HepG2 (cell line): Measurements from ENCODE around the gene CNPY4.

Source experiments
- ATF3 ChIP-seq: sonication (generic); formaldehyde crosslinking; IDR thresholded peaks from 2 replicates; pipeline ENCODE4 v1.4.0; 2020; ENCODE audit warnings: missing genetic modification reagents
- CTCF ChIP-seq: sonication (generic); formaldehyde crosslinking; IDR thresholded peaks from 2 replicates; pipeline ENCODE4 v1.5.0; 2020; ENCODE audit warnings: mild to moderate bottlenecking, missing genetic modification reagents, moderate library complexity
- GLMP ChIP-seq: sonication (generic); formaldehyde crosslinking; IDR thresholded peaks from 2 replicates; pipeline ENCODE4 v1.9.0; 2021; ENCODE audit warnings: missing genetic modification reagents, mild to moderate bottlenecking, borderline replicate concordance
- POLR2A ChIP-seq, 2 experiments: IDR thresholded peaks; 2 replicates each; pipeline ENCODE4 v1.6.1; 2011; ENCODE audit warnings: low read depth in 2 of 2, low read length in 2 of 2, mild to moderate bottlenecking in 1 of 2, moderate library complexity in 1 of 2; ENCODE audit not compliant: insufficient read depth in 1 of 2
- PRMT3 ChIP-seq: sonication (generic); formaldehyde crosslinking; IDR thresholded peaks from 2 replicates; pipeline ENCODE4 v1.8.1; 2022; ENCODE audit warnings: low read depth, mild to moderate bottlenecking, moderate library complexity, missing genetic modification reagents, borderline replicate concordance
- XRCC5 ChIP-seq: fragments of 200-400 bp; formaldehyde crosslinking; optimal IDR thresholded peaks from 2 replicates; pipeline ENCODE3; 2017; ENCODE audit warnings: mild to moderate bottlenecking, low read length
- ZNF740 ChIP-seq: sonication (generic); formaldehyde crosslinking; IDR thresholded peaks from 2 replicates; pipeline ENCODE4 v1.4.0; 2020; ENCODE audit warnings: missing genetic modification reagents

- TF ChIP-seq CTCF (CRISPR knock-in tag) (peak; percentile 94), ZNF740 (CRISPR knock-in tag) (no peak), XRCC5 (peak; percentile 49), PRMT3 (CRISPR knock-in tag) (no peak), GLMP (CRISPR knock-in tag) (no peak), ATF3 (CRISPR knock-in tag) (no peak), POLR2A (IDR thresholded peaks at IDR 0.05; ENCODE audit: insufficient read depth in 1 of 2, low read depth in 2 of 2, low read length in 2 of 2) (no peak)
Measured at GRCh38 chr7:100132697-100133151, 13.3 kb downstream of the CNPY4 start.
